DOHH2 (cell line): Measurements from ENCODE around the gene PGAM1.
"Not testable (repeated sequence)": the region's sequence is repeated elsewhere in the genome, so short reads cannot be mapped to it uniquely, and the experiment has no call there.

Experiments
- H3F3A ChIP-seq: fragments of 200-600 bp; sonication (generic), shearing (Covaris generic); 2 replicates; pipeline ENCODE4 v1.6.0; 2016; ENCODE audit warnings: antibody characterized with exemption, mild to moderate bottlenecking; ENCODE audit not compliant: control insufficient read depth, insufficient read depth
- H3K27ac ChIP-seq: fragments of 200-600 bp; sonication (generic); 2 replicates; pipeline ENCODE4 v1.5.1; 2014; ENCODE audit warnings: low read depth, mild to moderate bottlenecking, low read length, moderate library complexity
- H3K27me3 ChIP-seq: fragments of 200-600 bp; sonication (generic); 2 replicates; pipeline ENCODE4 v1.6.1; 2014; ENCODE audit warnings: mild to moderate bottlenecking, low read length, mixed read lengths; ENCODE audit not compliant: control insufficient read depth
- H3K36me3 ChIP-seq: fragments of 200-600 bp; sonication (generic); 2 replicates; pipeline ENCODE4 v1.6.1; 2014; ENCODE audit warnings: mild to moderate bottlenecking, low read length, moderate library complexity, mixed read lengths; ENCODE audit not compliant: control insufficient read depth
- H3K4me1 ChIP-seq: fragments of 200-600 bp; sonication (generic); 2 replicates; pipeline ENCODE4 v1.6.1; 2014; ENCODE audit warnings: mild to moderate bottlenecking, low read length, mixed read lengths; ENCODE audit not compliant: control insufficient read depth
- H3K4me2 ChIP-seq: fragments of 200-600 bp; sonication (generic); 2 replicates; pipeline ENCODE4 v1.6.0; 2014; ENCODE audit warnings: mild to moderate bottlenecking, low read length, moderate library complexity
- H3K4me3 ChIP-seq: fragments of 200-600 bp; sonication (generic); 2 replicates; pipeline ENCODE4 v1.5.1; 2014; ENCODE audit warnings: mild to moderate bottlenecking, low read length, mixed read lengths
- H3K79me2 ChIP-seq: fragments of 200-600 bp; sonication (generic); 2 replicates; pipeline ENCODE4 v1.6.1; 2014; ENCODE audit warnings: mild to moderate bottlenecking, low read length, mixed read lengths; ENCODE audit not compliant: control insufficient read depth
- H3K9me2 ChIP-seq: fragments of 200-600 bp; sonication (generic); replicated peaks from 2 replicates; pipeline ENCODE4 v1.6.1; 2014; ENCODE audit warnings: mild to moderate bottlenecking, low read length, mixed read lengths; ENCODE audit not compliant: control insufficient read depth
- H3K9me3 ChIP-seq: fragments of 200-600 bp; sonication (generic); 2 replicates; pipeline ENCODE4 v1.6.1; 2014; ENCODE audit warnings: antibody characterized with exemption, low read length, mixed read lengths; ENCODE audit not compliant: control insufficient read depth, insufficient read depth
- H4K20me1 ChIP-seq: fragments of 200-600 bp; sonication (generic); 2 replicates; pipeline ENCODE4 v1.6.0; 2014; ENCODE audit warnings: low read depth, mild to moderate bottlenecking, antibody characterized with exemption, low read length, moderate library complexity; ENCODE audit not compliant: control insufficient read depth, insufficient read depth
- CTCF ChIP-seq: fragments of 200-600 bp; sonication (generic); IDR thresholded peaks from one replicate; pipeline ENCODE4 v1.5.1; 2014; ENCODE audit warnings: antibody characterized with exemption, mild to moderate bottlenecking, low read depth, low read length; ENCODE audit not compliant: poor library complexity, severe bottlenecking
- EZH2phosphoT487 ChIP-seq: fragments of 200-600 bp; sonication (generic); IDR thresholded peaks from 2 replicates; pipeline ENCODE4 v1.6.1; 2017; ENCODE audit warnings: borderline replicate concordance, mild to moderate bottlenecking, antibody characterized with exemption, low read length, moderate library complexity, mixed read lengths

PGAM1 gene

GRCh38 chr10:97468162-97468561, 42.2 kb downstream of the PGAM1 start:
- Histone ChIP-seq H3K36me3 (peaks cover 81% of the 10 kb centered on the region), H3K79me2 (no peaks in the 10 kb centered on the region), H3K4me1 (peaks cover 14% of the 10 kb centered on the region), H3F3A (0 out of 2 replicates have a peak, but pooled peaks cover 3% of the 10 kb centered on the region), H3K27me3 (no peaks in the 10 kb centered on the region), H3K4me3 (no peak overlapping the region), H3K27ac (no peak overlapping the region), H3K9me3 (no peaks in the 10 kb centered on the region), H3K4me2 (no peak overlapping the region), H3K9me2 (no peaks in the 10 kb centered on the region), H4K20me1 (no peaks in the 10 kb centered on the region)
- no peak for TF ChIP-seq CTCF
- no peak for TF ChIP-seq EZH2phosphoT487

GRCh38 chr10:97468781-97469180, 42.8 kb downstream of the PGAM1 start:
- H3K4me2 ChIP-seq, H3K79me2 ChIP-seq, H3K9me2 ChIP-seq, H3K4me3 ChIP-seq, H3K27me3 ChIP-seq, H3K27ac ChIP-seq, H3K9me3 ChIP-seq, H4K20me1 ChIP-seq, H3F3A ChIP-seq: not testable (repeated sequence)
- peaks cover 14% of the 10 kb centered on the region for H3K4me1 ChIP-seq
- H3K36me3 ChIP-seq, result peaks cover 81% of the 10 kb centered on the region

- no peaks in the 10 kb centered on the region for H4K20me1 ChIP-seq
- H3K4me3 ChIP-seq, result no peak overlapping the region
- H3K79me2 ChIP-seq, result no peaks in the 10 kb centered on the region
Measured at GRCh38 chr10:97474918-97475317, 48.9 kb downstream of the PGAM1 start.

More at GRCh38 chr10:97474918-97475317, 48.9 kb downstream of the PGAM1 start:
- TF ChIP-seq EZH2phosphoT487, result no peak
- no peak for TF ChIP-seq CTCF
- no peaks in the 10 kb centered on the region for H3K4me1 ChIP-seq
- no peaks in the 10 kb centered on the region for H3F3A ChIP-seq
- no peaks in the 10 kb centered on the region for H3K27me3 ChIP-seq
- H3K9me3 ChIP-seq, result no peaks in the 10 kb centered on the region
- no peak overlapping the region for H3K27ac ChIP-seq
- no peak overlapping the region for H3K4me2 ChIP-seq
- no peaks in the 10 kb centered on the region for H3K9me2 ChIP-seq
- peaks cover 89% of the 10 kb centered on the region for H3K36me3 ChIP-seq
